Spleen (tissue), 11 donors: ENCODE results near the gene ARMC9. TPM values are rescaled to one million over a fixed set of nuclear protein-coding genes. Genes with fewer than 3 reads are reported as not detected.

Experiments used
- DNase-seq: peaks from one replicate; pipeline ENCODE4 v3.0.0-alpha.2; 2020
- H3K27ac ChIP-seq, 8 donors: fragments of 200-600 bp; sonication (generic) in 7 of 8; 1 replicate in 4 of 8; 2 replicates in 4 of 8; pipeline versions ENCODE4 v1.5.0 to v1.8.0; 2016 to 2021; ENCODE audit warnings: inconsistent platforms in 4 of 8, mild to moderate bottlenecking in 4 of 8, moderate library complexity in 1 of 8
- H3K27me3 ChIP-seq, 7 donors: fragments of 200-600 bp; sonication (generic) in 6 of 7; replicated peaks in 1 of 7; 1 replicate in 4 of 7; 2 replicates in 3 of 7; pipeline versions ENCODE4 v1.5.0 to v1.8.0; 2016 to 2021; ENCODE audit warnings: inconsistent platforms in 3 of 7, mild to moderate bottlenecking in 1 of 7
- H3K36me3 ChIP-seq, 6 donors: fragments of 200-600 bp; sonication (generic) in 5 of 6; 1 replicate in 4 of 6; 2 replicates in 2 of 6; pipeline versions ENCODE4 v1.5.0 to v1.8.0; 2016 to 2021; ENCODE audit warnings: inconsistent platforms in 2 of 6
- H3K4me1 ChIP-seq, 6 donors: fragments of 200-600 bp; sonication (generic) in 5 of 6; 1 replicate in 3 of 6; 2 replicates in 3 of 6; pipeline versions ENCODE4 v1.5.0 to v1.8.0; 2016 to 2021; ENCODE audit warnings: inconsistent platforms in 3 of 6
- H3K4me3 ChIP-seq, 8 donors: fragments of 200-600 bp; sonication (generic) in 7 of 8; 1 replicate in 4 of 8; 2 replicates in 4 of 8; pipeline versions ENCODE4 v1.5.0 to v1.8.0; 2016 to 2021; ENCODE audit warnings: inconsistent platforms in 4 of 8, mild to moderate bottlenecking in 4 of 8, moderate library complexity in 2 of 8
- H3K9me3 ChIP-seq, 8 donors: fragments of 200-600 bp; sonication (generic) in 7 of 8; 1 replicate in 4 of 8; 2 replicates in 4 of 8; pipeline versions ENCODE4 v1.5.0 to v1.8.0; 2016 to 2021; ENCODE audit warnings: inconsistent platforms in 4 of 8
- POLR2A ChIP-seq, 3 donors: fragments of 450-650 bp; IDR thresholded peaks; one replicate each; pipeline ENCODE4 v1.5.1; 2017; ENCODE audit warnings: antibody characterized with exemption in 3 of 3, mild to moderate bottlenecking in 1 of 3
- POLR2AphosphoS5 ChIP-seq, 3 donors: sonication (generic); formaldehyde crosslinking; IDR thresholded peaks; one replicate each; pipeline ENCODE4 v1.5.1; 2017; ENCODE audit warnings: antibody characterized with exemption in 3 of 3
- WGBS, 5 donors: extraction: QIAGEN DNeasy Blood & Tissue Kit in 3 of 5; methylation state at CpG; one replicate each; pipeline versions ENCODE4 v1.1.5 to v1.1.7; 2013 to 2018; 5-methylcytosine and 5-hydroxymethylcytosine counted together
- intact Hi-C: fragments of 100-400 bp; cut with DNase I; formaldehyde crosslinking; loops from one replicate; pipeline ENCODE4 v1.15.0; 2023; ENCODE audit warnings: low total_unique reads
- polyA plus RNA-seq, 3 donors: library from polyadenylated mRNA; stranded (reverse); fragments of 200-250 nt; gene quantifications; one replicate each; pipeline ENCODE4 v1.2.1, GENCODE V29; 2013
- total RNA-seq, 7 donors: library from RNA; depleted of rRNA in 3 of 7; stranded (reverse); fragments of >200 nt in 3 of 7; fragmentation: NEBNext Ultra II Directional in 4 of 7; extraction: Animal tissue kit (Norgen Biotek cat#: 25700) in 4 of 7; gene quantifications; one replicate each; pipeline versions ENCODE4 v1.1.0 to v1.2.1, GENCODE V29; 2016 to 2021
- TF ChIP-seq, protein P1 (sequence below), 11 experiments: fragments of 200-600 bp in 7 of 11; fragments of 450-650 bp in 4 of 11; sonication (generic) in 4 of 11; IDR thresholded peaks in 8 of 11; conservative IDR thresholded peaks in 3 of 11; 1 replicate in 7 of 11; 2 replicates in 4 of 11; pipeline versions ENCODE4 v1.4.0 to v1.8.0; 2016 to 2021; ENCODE audit warnings: antibody characterized with exemption in 11 of 11, inconsistent platforms in 4 of 11, mild to moderate bottlenecking in 1 of 11
- donor health status: healthy with polysubstance abuse.
- donor health status: DM: no; HTN: no; CAD: no; lungs with moderate emphysema.
- donor health status: DM: no; HTN: no; CAD: no.
- donor health status: Bipolar disorder and iron deficiency.
- donor health status: healthy.
- donor health status: DM: no; HTN: no; CAD: no.
- donor health status: DM: yes; HTN: yes; CAD: no.

Gene ARMC9
- total and polyA plus RNA-seq, 10 donors: 0.83 to 8.9 (median 4.7) TPM

- no peak overlapping the region for H3K4me3 ChIP-seq
- intact Hi-C loops: no loop called here
- TF ChIP-seq POLR2A (IDR thresholded peaks at IDR 0.05) (no peak), POLR2AphosphoS5 (IDR thresholded peaks at IDR 0.05) (no peak)
- TF ChIP-seq, protein P1, sequence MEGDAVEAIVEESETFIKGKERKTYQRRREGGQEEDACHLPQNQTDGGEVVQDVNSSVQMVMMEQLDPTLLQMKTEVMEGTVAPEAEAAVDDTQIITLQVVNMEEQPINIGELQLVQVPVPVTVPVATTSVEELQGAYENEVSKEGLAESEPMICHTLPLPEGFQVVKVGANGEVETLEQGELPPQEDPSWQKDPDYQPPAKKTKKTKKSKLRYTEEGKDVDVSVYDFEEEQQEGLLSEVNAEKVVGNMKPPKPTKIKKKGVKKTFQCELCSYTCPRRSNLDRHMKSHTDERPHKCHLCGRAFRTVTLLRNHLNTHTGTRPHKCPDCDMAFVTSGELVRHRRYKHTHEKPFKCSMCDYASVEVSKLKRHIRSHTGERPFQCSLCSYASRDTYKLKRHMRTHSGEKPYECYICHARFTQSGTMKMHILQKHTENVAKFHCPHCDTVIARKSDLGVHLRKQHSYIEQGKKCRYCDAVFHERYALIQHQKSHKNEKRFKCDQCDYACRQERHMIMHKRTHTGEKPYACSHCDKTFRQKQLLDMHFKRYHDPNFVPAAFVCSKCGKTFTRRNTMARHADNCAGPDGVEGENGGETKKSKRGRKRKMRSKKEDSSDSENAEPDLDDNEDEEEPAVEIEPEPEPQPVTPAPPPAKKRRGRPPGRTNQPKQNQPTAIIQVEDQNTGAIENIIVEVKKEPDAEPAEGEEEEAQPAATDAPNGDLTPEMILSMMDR (IDR thresholded peaks at IDR 0.05 in 8 of 11, conservative IDR thresholded peaks at IDR 0.05 in 3 of 11): no peak
- H3K9me3 ChIP-seq: peaks cover 0 to 16% (median 6%) of the 10 kb centered on the region in 8 donors
- H3K27ac ChIP-seq: no peak overlapping the region
- DNase-seq: no peak
- H3K36me3 ChIP-seq: no peaks in the 10 kb centered on the region
- WGBS, 5 donors: 90 to 98% (median 95%) methylated on average over 2 of the region's 2 CpGs
- no peaks in the 10 kb centered on the region for H3K27me3 ChIP-seq
- peaks cover 0 to 10% (median 0%) of the 10 kb centered on the region in 6 donors for H3K4me1 ChIP-seq
Measured at GRCh38 chr2:231384970-231385369, 186.5 kb downstream of the ARMC9 start.

DNA sequence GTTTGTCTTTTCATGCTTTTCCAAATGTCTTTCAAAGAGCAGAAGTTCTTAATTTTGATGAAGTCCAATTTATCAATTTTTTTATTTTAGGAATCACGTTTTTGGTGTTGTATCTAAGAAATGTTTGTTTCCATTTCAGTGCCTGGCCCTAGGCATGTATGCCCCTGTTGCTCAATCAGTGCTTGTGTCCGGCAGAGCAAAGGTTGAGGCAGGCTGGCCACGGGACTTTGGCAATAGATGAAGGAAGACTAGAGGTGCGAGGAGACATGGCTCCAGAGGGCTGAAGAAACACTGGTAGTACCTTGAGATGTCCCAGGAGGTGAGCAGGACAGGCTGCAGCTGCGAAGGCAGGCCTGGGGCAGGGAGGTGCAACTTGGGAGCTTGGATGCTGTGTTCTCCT, 187.0 kb downstream of the ARMC9 start:
- Histone ChIP-seq H3K27ac (no peak overlapping the region), H3K36me3 (no peaks in the 10 kb centered on the region), H3K27me3 (no peaks in the 10 kb centered on the region), H3K9me3 (peaks cover 0 to 16% (median 6%) of the 10 kb centered on the region in 8 donors), H3K4me1 (peaks cover 0 to 15% (median 1%) of the 10 kb centered on the region in 6 donors), H3K4me3 (no peak overlapping the region)
- 71 to 87% (median 81%) methylated on average over 5 of the region's 5 CpGs for WGBS, 5 donors
- intact Hi-C loops: no loop called here
- DNase-seq: no peak
- TF ChIP-seq POLR2A (IDR thresholded peaks at IDR 0.05) (no peak), POLR2AphosphoS5 (IDR thresholded peaks at IDR 0.05) (no peak)
- TF ChIP-seq, protein P1 (IDR thresholded peaks at IDR 0.05 in 8 of 11, conservative IDR thresholded peaks at IDR 0.05 in 3 of 11): no peak

DNA sequence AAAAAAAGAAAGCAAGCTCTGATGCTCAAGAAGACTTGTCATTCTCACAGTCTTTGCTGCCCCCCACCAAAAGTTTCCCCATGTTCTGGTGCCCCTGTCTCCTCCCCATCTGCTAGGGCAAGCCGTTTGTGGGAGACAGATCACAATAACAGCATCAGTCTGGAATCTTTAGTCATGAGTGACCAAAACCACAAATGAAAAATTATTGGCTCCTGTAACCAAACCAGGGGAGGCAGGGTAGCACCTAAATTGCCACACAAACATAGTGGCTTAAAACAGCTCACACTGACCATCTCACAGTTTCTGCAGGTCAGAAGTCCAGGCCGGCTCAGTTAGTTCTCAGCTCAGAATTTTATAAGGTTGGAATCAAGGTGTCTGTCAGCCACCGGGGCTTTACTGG, 188.0 kb downstream of the ARMC9 start:
- 52 to 69% (median 56%) methylated on average over 3 of the region's 3 CpGs for WGBS, 5 donors
- no peak overlapping the region for H3K27ac ChIP-seq
- intact Hi-C loops: no loop called here
- peaks cover 0 to 16% (median 6%) of the 10 kb centered on the region in 8 donors for H3K9me3 ChIP-seq
- TF ChIP-seq, protein P1 (IDR thresholded peaks at IDR 0.05 in 8 of 11, conservative IDR thresholded peaks at IDR 0.05 in 3 of 11): no peak
- TF ChIP-seq POLR2AphosphoS5 (IDR thresholded peaks at IDR 0.05): no peak
- TF ChIP-seq POLR2A (IDR thresholded peaks at IDR 0.05): no peak
- DNase-seq: no peak
- no peak overlapping the region for H3K4me3 ChIP-seq
- no peaks in the 10 kb centered on the region for H3K36me3 ChIP-seq
- H3K27me3 ChIP-seq: no peaks in the 10 kb centered on the region
- peaks cover 0 to 25% (median 7%) of the 10 kb centered on the region in 6 donors for H3K4me1 ChIP-seq

- H3K27me3 ChIP-seq: no peaks in the 10 kb centered on the region
- H3K4me1 ChIP-seq: peaks cover 2 to 42% (median 23%) of the 10 kb centered on the region in 6 donors
- H3K36me3 ChIP-seq: no peaks in the 10 kb centered on the region
- TF ChIP-seq POLR2AphosphoS5 (IDR thresholded peaks at IDR 0.05) (peak in 1 of 3 donors; percentile 17), POLR2A (IDR thresholded peaks at IDR 0.05) (no peak)
- TF ChIP-seq, protein P1 (IDR thresholded peaks at IDR 0.05 in 8 of 11, conservative IDR thresholded peaks at IDR 0.05 in 3 of 11): no peak
- DNase-seq: no peak
- WGBS, 5 donors: 59 to 67% (median 60%) methylated on average over 24 to 26 of the region's 26 CpGs
- H3K4me3 ChIP-seq: no peak overlapping the region
- no peak overlapping the region for H3K27ac ChIP-seq
- peaks cover 0 to 16% (median 6%) of the 10 kb centered on the region in 8 donors for H3K9me3 ChIP-seq
- intact Hi-C loops: no loop called here
Measured at GRCh38 chr2:231387904-231388724, 189.7 kb downstream of the ARMC9 start.
